ENCODE results near the gene CDH15. TPM values are rescaled to one million over a fixed set of nuclear protein-coding genes. Genes with fewer than 3 reads are reported as not detected.

CDH15 gene
- total and polyA plus RNA-seq, 2 donors (not counting 1 experiment from before 2014, with no cell fraction given): not detected

GRCh38 chr16:89195521-89196171 is 24.1 kb downstream of the CDH15 start:
- Histone ChIP-seq H2AFZ (ENCODE audit: insufficient read depth, low read depth, low read length, poor library complexity, severe bottlenecking) (no peak overlapping the region), H3K27me3 (replicated peaks in 1 of 4; ENCODE audit: control extremely low read depth in 1 of 4, control insufficient read depth in 3 of 4, insufficient read depth in 4 of 4, low read length in 3 of 4) (peaks cover 0 to 36% (median 8%) of the 10 kb centered on the region in 4 experiments), H3K4me1 (ENCODE audit: control insufficient read depth in 2 of 2, insufficient read depth in 2 of 2, low read length in 2 of 2) (peaks cover 9 to 11% of the 10 kb centered on the region in 2 donors), H3K9me3 (ENCODE audit: control extremely low read depth in 1 of 3, control insufficient read depth in 2 of 3, insufficient read depth in 1 of 3, low read length in 2 of 3) (peaks cover 0 to 22% (median 0%) of the 10 kb centered on the region in 3 donors), H3K79me2 (ENCODE audit: control insufficient read depth, insufficient read depth, low read length) (no peaks in the 10 kb centered on the region), H3K36me3 (replicated peaks in 1 of 2; ENCODE audit: control extremely low read depth in 1 of 2, control insufficient read depth in 1 of 2, extremely low read depth in 1 of 2, insufficient read depth in 2 of 2, low read length in 1 of 2) (no peaks in the 10 kb centered on the region), H3K9ac (ENCODE audit: low read length) (no peak overlapping the region), H3K4me2 (replicated peaks; ENCODE audit: low read depth, low read length, poor library complexity, severe bottlenecking) (no peak overlapping the region), H3K27ac (ENCODE audit: low read length in 2 of 2) (no peak overlapping the region), H4K20me1 (ENCODE audit: control insufficient read depth, insufficient read depth, low read length, poor library complexity, severe bottlenecking) (no peaks in the 10 kb centered on the region), H3K4me3 (ENCODE audit: control extremely low read depth in 1 of 5, extremely low read depth in 1 of 5, insufficient read depth in 1 of 5, low read depth in 2 of 5, low read length in 4 of 5) (no peak overlapping the region)
- Mint-ChIP-seq H3K9me3 (ENCODE audit: insufficient read depth) (no peaks in the 10 kb centered on the region), H3K4me1 (peaks cover 7% of the 10 kb centered on the region), H3K4me3 (no peak overlapping the region), H3K27me3 (peaks cover 6% of the 10 kb centered on the region), H3K27ac (no peak overlapping the region)
- TF ChIP-seq CTCF (IDR thresholded peaks at IDR 0.05) (no peak), EZH2 (IDR thresholded peaks at IDR 0.05; ENCODE audit: borderline replicate concordance, insufficient read depth, low read depth, low read length, poor library complexity, severe bottlenecking) (no peak)
- CTCF ChIA-PET: no interaction called here
- ATAC-seq (ENCODE audit: low read depth): no peak
- intact Hi-C loops (cut with micrococcal nuclease): no loop called here
- DNase-seq: no peak
- POLR2A ChIA-PET: no interaction called here
- 94% methylated on average over 20 of the region's 21 CpGs for WGBS (ENCODE audit: insufficient coverage)

GRCh38 chr16:89197033-89197632 is 25.6 kb downstream of the CDH15 start:
- Histone ChIP-seq H3K36me3 (replicated peaks in 1 of 2; ENCODE audit: control extremely low read depth in 1 of 2, control insufficient read depth in 1 of 2, extremely low read depth in 1 of 2, insufficient read depth in 2 of 2, low read length in 1 of 2) (no peaks in the 10 kb centered on the region), H3K4me2 (replicated peaks; ENCODE audit: low read depth, low read length, poor library complexity, severe bottlenecking) (no peak overlapping the region), H3K4me3 (ENCODE audit: control extremely low read depth in 1 of 5, extremely low read depth in 1 of 5, insufficient read depth in 1 of 5, low read depth in 2 of 5, low read length in 4 of 5) (no peak overlapping the region), H3K9ac (ENCODE audit: low read length) (no peak overlapping the region), H3K27ac (ENCODE audit: low read length in 2 of 2) (no peak overlapping the region), H3K4me1 (ENCODE audit: control insufficient read depth in 2 of 2, insufficient read depth in 2 of 2, low read length in 2 of 2) (peaks cover 12 to 15% of the 10 kb centered on the region in 2 donors), H3K9me3 (ENCODE audit: control extremely low read depth in 1 of 3, control insufficient read depth in 2 of 3, insufficient read depth in 1 of 3, low read length in 2 of 3) (peaks cover 0 to 23% (median 0%) of the 10 kb centered on the region in 3 donors), H3K27me3 (replicated peaks in 1 of 4; ENCODE audit: control extremely low read depth in 1 of 4, control insufficient read depth in 3 of 4, insufficient read depth in 4 of 4, low read length in 3 of 4) (peaks cover 0 to 36% (median 9%) of the 10 kb centered on the region in 4 experiments), H4K20me1 (ENCODE audit: control insufficient read depth, insufficient read depth, low read length, poor library complexity, severe bottlenecking) (no peaks in the 10 kb centered on the region), H2AFZ (ENCODE audit: insufficient read depth, low read depth, low read length, poor library complexity, severe bottlenecking) (no peak overlapping the region), H3K79me2 (ENCODE audit: control insufficient read depth, insufficient read depth, low read length) (no peaks in the 10 kb centered on the region)
- Mint-ChIP-seq H3K27me3 (peaks cover 9% of the 10 kb centered on the region), H3K9me3 (ENCODE audit: insufficient read depth) (no peaks in the 10 kb centered on the region), H3K4me1 (peaks cover 7% of the 10 kb centered on the region), H3K27ac (no peak overlapping the region), H3K4me3 (no peak overlapping the region)
- DNase-seq: no peak
- WGBS (ENCODE audit: insufficient coverage): 83% methylated on average over 12 of the region's 13 CpGs
- intact Hi-C loops (cut with micrococcal nuclease): no loop called here
- CTCF ChIA-PET: no interaction called here
- POLR2A ChIA-PET: no interaction called here
- TF ChIP-seq CTCF (IDR thresholded peaks at IDR 0.05): no peak
- ATAC-seq (ENCODE audit: low read depth): no peak
